Occipital lobe (tissue), 2 donors: ENCODE data around the gene SYNE3. TPM values are rescaled to one million over a fixed set of nuclear protein-coding genes. Genes with fewer than 3 reads are reported as not detected.
A peak's percentile ranks its signal among the peaks of the same experiment; 100 is the strongest.

Experiments used
- DNase-seq: peaks from one replicate; lab custom pipeline; 2025; lab: John Stamatoyannopoulos, UW
- total RNA-seq: library from RNA; depleted of rRNA; stranded (reverse); fragments of >200 nt; gene quantifications from one replicate; pipeline ENCODE4 v1.2.3, GENCODE V29; 2014

Gene SYNE3
- total RNA-seq, 1 donor from 2014 or later = 2.2 TPM

DNA sequence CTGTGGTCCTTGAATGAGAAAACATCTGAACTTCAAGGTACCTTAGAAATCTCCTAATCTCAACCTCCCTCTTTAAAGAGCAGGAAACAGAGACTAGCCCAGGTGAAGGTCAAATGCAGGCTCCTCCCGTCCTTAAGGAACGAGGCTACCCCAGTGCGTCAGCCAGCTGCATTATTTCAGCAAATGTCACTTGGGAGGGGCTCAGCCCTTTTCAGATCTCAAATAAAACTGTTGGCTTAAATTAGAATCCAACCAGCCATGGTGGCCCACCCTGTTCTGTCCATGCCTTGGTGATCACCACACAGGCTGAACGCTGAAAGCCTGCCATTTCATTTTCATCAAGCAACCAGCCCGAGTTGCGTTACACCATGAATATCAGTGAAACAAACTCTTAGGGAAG is 7.0 kb downstream of the SYNE3 start:
- DNase-seq = no peak

DNA sequence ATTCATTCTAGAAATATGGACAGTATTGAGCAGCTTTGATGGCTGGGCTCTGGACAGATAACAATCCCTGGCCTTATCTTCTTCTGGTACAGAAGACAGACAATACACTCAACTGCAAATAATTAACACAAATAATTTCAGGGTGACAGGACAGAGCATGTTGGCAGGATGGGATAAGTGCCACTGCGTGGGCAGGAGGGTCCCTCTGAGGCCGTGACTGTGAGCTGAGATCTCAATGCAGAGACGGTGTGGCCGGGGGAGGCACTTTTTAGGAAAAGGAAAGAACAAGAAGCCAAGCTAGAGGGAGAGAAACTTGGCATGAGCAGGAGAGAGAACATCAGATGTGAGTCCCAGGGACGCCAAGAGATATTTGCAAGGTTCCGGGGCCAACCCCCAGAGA is 8.1 kb downstream of the SYNE3 start:
- no peak for DNase-seq

DNA sequence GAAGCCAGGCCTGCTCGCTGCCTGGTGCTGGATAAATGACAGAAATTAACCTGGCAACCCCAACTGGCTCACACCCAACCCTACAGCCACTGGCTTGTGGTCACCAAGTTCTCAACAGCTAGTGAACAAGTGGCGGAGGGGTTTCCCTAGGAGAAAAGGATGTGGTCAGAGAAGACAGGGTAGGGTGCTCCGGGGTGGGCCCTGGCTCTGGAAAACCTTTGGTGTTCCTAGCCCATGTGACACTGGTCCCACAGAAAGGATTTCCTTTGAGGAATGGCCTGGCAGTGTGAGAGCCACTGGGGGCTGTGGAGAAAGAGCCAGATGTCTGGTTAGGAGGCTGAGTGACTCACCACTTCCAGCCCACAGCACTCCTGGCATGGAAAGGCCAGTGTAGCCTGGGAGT is 8.7 kb downstream of the SYNE3 start:
- no peak for DNase-seq

DNA sequence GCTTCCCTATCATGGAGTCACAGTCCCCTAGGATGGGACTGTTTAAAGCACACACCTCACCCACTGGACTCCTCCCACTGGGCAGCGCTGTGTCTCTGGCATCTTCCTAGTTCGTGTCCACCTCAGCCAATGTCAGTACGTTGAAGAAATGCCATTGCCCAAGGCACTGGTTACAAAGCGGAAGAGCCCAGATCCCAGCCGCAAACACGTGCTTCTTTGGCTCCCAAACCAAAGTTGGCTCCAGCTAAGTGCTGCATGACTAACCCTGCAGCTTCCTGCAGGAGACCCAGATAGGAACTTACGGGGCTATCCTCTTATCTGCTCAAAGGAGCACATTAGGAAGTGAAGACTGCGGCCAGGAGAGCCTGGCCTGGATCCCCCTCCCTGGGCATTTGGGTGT is 9.3 kb downstream of the SYNE3 start:
- peak; percentile 23 for DNase-seq

DNA sequence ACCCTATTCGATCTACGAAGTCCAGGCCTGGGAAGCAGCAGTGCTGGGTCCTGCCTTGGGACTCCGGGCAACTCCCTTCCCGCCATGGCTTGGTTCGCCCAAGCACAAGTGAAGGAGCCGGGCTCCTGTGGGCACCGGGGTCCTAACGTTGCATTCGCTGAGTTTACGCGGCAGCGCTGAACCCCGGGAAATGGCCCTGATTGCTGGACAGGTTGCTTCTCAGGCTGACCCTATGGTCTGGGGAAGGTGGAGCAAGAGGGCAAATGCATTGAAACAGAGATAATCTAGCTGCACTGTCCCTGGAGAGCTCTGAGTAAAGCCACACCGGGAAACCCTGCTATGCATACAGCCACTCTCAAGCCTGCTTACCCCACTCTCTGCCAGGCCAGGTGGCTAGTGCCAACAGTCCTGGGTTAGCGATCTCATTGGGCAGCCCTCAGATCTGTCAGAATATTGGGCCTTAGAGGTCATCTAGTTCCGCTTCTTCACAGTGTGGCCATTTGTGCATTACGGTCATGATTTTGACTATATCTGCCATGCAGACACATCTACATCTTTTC is 11.3 kb downstream of the SYNE3 start:
- DNase-seq = no peak

DNA sequence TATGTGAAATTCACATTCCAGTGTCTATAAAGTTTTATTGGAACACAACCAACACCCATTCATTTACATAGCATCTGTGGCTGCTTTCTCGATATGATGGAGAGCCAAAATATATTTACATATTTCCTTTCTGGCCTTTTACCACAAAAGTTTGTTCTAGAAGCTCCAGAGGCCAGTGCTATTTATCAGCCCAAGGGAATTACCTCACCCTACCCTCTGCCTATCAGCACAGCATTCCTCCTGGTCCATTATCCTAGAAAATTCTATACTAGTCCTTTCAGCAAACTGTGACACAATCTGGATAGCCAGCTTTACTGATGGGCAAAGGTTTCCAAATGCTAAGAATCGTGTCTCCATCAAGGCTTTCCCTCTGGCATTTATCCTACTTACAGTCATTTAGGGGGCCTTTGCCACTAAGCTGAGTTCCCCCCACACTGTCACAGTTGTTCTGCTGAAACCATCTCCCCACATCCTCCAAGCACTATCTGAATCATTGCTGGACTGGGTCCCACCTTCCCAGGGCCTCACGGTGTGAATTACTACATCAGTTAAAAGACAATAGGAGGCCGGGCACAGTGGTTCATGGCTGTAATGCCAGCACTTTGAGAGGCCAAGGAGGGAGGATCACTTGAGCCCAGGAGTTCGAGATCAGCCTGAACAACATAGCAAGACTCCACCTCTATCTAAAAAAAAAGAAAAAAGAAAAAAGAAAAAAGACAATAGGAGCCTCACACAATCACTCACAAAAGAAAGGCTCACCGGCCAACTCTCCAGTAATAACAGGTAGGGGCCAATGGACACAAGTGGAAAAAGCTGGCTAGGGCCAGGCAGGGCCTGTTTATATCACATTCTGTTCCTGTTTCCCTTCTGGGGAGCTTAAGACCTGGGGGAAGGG is 12.1 kb downstream of the SYNE3 start:
- no peak for DNase-seq

DNA sequence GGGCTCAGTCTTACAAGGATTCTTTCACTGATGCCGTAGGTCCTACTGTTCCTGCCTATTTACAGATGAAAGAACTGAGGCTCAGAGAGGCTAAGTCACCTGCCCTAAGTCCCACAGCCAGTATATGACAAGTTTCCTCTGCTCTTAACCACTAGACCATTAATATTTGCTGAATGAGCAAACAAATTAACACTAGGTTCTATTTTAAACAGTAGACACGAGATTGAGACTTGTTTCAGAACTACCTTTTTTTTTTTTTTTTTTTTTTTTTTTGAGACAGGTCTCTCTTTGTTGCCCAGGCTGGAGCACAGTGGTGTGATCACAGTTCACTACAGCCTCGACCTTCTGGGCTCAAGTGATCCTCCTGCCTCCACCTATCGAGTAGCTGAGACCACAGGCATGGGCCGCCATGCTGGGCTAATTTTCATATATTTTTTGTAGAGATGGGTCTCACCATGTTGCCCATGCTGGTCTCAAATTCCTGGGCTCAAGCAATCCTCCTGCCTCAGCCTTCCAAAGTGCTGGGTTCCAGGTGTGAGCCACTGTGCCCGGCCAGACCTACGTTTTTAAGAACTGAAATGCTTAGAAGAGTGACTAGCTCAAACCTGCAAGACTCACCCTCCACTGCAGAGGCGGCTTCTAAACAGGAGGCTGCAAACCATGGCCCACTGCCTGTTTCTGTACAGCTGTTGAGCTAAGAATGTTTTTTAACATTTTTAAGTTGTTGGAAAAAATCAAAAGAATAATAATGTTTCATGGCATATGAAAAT is 12.9 kb downstream of the SYNE3 start:
- peak; percentile 20 for DNase-seq

DNA sequence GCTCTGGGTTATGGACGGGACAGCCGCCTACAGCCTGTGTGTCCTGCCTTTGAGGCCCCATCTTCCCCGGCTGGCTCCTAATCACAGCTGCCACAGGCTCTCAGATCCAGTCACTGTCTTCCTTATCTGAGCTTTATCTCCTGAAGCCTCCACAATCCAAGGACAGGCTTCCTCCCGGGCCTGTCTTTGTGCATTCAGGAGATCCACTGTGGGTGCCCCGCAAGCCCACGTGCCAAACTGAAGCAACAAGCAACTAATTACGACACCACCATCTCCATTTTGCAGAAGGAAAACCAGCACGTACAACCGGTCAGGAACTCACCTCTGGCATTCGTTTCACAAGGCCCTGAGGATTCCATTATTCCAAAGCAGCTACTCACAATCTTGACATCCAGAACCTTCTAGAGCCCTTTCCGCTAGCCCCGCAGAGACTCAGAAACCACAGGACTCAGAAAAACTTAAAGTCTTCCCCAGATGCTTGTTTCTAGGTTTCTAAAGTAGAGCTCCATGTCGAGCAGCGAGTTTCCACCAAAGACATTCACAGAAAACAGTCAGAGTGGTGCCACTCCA is 14.0 kb downstream of the SYNE3 start:
- DNase-seq = no peak

DNA sequence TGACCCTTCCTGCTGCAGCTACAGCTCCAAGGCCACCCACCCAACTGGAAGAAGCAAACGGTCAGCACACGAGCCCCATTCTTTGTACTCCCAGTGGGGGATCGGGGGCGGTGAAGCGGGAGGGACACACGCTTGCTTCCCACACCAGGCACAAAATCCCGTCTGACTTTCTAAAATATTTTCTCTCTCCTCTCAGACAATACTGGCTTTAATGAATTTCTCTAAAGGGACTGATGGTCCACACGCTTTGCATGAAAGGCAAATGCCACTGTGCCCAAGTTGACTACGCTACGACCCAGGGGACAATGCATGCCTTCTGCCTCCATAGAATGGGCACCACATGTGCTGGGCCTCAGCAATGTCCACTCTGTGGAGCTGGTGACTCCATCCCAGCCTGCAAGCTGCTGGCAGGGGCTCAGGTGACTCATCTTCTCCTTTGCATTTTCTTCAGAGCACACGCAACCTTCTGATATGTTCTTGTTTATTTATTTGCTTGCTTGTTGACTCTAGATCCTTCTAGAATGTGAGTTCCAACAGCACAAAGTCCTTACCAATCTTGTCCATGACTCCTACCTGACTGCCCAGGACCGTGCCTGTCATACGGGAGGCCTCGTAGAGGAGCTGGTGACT is 15.6 kb downstream of the SYNE3 start:
- peak; percentile 48 for DNase-seq

DNA sequence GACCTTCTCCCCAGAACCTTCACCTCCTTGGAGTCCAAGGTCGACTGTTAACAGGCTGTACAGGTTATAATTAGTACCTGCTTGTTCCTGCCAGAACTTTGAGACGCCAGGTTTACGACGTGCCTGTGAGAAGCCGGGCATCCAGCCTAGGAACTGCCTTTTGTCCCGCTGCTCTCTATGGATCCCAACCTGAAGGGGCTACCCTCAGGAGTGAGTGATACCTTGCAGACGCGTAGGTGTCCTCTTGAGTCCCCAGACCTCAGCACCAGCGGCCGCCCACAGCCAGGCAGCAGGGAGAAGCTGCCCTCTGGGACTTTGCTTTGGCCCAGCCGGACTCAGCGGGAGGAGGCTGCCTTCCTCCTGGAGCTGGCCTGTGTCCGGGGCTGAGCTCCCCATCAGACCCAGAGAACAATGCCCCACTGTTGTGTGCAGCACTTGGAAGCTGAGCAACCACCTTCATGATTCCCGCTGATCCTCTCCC is 16.2 kb downstream of the SYNE3 start:
- DNase-seq = peak; percentile 51

DNA sequence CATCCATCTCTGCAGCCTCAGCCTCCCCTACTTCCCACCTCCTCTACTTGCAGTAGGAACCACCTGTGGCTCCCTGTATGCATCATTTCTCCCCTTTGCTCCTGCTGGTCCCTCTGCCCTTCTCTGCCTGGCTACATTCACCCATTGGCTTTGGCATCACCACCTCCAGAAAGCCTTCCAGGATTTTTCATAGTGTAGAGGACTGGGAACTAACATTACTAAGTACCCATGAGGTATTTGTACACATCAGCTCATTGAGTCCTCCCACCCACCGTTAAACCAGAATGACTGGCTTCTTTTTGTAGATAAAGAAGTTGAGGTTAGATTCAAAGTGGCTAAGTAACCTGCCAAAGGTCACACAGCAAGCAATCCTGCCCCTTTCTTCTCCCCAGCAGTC is 17.1 kb downstream of the SYNE3 start:
- no peak for DNase-seq

DNA sequence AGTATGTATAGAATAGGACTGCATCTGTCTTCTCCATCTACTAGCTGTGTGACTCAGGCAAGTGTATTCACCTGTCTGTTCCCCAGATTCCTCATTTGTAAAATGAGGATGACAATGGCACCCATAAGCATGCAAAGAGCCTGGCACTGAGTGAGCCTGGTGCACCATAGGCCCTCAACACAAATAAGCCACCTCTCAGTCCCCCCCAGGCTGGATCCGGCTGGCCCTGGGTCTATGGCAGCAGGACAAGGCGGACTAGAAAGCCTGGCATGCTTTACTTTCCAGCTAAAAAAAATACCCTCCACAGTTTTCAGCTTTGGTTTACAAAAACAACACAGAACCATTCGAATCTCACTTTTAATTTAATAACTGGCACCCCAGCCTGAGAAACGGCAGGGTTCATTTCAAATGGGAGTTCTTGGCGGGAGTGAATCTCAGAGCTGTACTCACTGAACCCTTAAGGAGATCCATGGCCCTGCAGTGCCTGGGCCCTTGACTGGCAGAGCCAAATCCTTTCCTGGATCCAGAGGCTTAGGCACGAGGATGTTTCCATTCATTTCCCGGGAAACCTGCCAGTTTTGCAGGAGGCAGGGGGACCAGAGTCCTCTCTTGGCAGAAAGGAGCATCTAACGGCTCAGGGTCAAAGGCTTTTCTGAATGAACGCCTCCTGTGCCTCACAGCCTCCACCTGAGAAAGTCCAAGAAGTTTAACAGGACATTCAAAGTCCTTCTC is 17.7 kb downstream of the SYNE3 start:
- peak; percentile 25 for DNase-seq

DNA sequence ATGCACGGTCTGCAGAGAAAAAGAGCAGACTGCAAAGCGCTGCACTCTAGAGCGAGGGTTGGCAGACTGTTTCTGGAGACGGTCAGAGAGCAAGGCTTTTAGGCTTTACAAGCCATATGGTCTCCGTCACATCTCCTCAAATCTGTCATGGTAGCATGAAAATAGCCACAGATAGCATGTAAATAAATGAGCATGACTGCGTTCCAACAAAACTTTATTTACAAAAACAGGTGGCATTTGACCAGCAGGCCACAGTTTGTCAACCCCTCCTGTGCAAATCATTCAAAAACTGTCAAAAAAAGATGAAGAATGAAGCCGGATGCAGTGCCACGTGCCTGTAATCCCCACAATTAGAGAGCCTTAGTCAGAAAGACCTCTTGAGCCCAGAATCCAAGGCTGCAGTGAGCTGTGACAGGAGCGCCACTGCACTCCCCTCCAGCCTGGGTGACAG is 18.9 kb downstream of the SYNE3 start:
- no peak for DNase-seq

DNA sequence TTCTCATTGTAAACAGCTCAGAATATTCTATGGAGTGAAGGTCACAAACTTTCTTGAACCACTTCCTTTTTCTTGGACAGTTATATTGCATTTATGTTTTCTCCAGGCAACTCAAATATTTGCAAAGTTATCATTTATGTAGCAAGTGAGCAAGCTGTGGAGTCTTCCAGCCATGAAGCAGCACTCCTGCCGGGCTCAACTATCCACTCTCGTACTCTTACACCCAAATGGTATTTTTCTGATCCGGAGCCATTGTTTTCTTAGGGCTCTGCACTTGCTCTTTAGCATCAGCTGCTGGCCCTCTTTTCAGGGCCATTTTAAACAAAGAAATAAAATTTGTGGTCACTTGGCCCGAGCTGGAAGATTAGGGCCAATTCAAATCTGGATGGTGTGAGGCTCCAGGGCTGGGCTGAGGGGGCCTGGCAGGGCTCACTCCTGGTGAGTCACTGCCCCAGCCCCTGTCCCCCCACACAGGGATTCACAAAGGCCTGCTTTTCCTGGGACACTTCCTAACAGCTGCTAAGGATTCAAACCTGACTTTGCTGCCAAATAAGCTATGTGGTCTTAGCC is 19.7 kb downstream of the SYNE3 start:
- DNase-seq = peak; percentile 34

DNA sequence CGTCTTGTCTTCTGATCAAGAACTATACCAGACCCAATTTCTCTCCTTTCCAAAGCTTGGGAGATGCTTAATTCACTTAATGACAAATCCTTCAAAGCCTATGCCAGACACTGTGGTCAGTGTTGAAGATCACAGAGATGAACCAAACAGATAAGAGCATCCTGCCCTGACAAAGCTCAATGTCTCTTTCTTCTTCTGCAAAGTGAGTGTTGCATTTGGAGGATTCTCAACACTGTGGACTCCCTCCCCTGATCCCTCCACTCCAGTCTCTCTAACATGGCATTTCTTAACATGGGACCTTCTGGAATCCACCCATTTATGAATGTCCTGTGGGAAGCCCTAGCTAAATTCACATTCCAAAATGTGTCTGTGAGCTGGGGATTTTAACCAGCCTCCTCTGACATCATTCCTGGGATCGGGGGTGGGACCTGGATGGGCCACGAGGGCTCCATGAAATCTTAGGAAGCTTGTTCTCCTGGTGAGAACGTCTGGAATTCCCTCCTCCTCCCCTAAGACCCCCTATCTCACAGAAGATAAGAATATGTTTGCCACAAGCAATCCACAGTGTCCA is 20.3 kb downstream of the SYNE3 start:
- no peak for DNase-seq

DNA sequence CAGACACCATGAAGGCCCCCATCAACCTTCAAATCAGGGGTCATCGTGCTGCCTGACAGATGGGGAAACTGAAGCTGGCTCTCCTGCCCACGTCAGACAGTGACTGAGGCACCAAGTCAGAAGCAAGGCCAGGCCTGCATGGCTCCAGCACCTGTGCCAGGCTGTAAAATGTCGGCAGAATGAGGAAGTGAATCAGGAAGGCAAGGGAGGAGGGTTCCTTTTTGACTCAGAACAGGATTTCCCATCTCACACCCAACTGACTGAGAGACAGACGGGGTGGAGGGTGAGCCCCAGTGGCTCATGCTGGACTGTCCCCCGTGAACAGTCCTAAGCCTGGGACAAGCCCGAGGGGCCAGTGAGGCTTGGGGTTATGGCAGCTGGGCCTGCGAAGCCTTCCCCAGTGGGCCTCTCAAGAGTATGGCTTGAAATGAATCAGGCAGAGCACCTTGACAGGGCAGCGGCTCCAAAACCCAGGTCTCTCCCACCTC is 20.9 kb downstream of the SYNE3 start:
- no peak for DNase-seq

DNA sequence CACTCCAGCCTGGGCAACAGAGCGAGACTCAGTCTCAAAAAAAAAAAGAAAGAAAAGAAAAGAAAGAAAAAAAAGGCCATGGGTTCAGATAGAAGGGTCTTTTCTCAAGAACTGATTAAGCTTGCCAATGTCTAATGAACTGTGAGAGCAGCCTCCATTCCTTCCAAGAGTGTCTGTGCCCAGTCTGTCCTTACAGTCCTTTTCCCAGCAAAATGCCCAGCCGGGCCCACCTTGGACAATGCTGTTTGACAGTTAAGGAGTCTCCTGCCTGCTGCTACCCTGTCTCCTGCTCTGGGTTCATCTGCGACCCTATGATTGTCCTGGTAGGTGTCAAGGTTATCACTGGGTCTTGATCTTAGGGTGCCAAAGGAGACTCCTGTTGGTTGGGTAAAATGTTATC is 21.4 kb downstream of the SYNE3 start:
- DNase-seq = no peak

DNA sequence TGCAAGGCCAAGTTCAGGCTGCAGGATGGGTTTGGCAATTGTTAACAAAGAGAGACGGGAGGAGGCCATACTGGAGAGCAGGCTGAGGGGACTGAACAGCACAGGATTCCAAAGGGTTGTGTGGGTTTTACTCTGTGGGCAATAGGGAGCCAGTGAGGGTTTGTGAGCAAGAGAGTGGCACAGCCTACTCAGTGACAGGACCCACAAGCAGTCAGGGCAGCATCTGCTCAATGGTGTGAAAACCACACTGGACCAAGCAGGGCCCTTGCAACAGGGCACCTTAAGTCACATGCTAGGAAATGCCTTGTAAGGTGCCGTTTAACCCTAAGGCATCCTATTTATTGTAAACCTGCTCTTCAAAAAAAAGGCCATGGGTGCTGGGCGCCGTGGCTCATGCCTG is 22.0 kb downstream of the SYNE3 start:
- no peak for DNase-seq

DNA sequence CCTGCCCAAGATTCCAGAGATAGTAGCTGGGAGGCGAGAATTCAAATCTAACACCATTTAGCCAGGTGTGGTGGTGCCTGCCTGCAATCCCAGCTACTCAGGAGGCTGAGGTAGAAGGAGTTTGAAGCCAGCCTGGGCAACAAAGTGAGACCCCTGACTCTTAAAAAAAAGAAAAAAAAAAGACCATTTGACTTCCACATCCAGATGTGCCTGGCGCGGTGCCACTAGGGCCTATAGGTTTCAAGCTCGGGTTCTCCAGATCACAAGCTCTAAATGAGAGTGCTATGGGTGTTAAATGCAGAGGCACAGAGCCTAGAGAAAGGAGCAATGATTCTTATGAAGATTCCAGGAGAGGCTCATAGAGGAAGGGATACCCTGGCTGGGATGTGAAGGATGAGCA is 22.5 kb downstream of the SYNE3 start:
- no peak for DNase-seq

DNA sequence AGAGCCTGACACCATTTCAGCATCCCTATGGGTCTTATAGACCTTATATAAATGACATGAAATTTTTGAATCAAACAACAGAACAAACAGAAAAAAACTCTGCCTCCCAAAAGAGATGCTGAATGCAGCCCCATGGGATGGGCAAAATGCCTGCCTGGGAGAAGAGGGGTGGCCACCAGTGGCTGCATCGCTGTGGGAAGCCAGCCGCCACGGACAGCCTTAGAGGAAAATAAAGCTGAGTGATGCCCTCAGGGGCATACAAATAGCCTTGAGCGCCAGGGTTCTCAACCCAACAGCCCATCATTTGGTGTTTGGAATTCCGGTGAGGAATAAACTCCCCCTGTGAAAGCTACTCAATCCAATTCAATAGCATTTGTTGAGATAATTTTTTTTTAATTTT is 22.9 kb downstream of the SYNE3 start:
- no peak for DNase-seq
